ENCODE measurements around the gene CLIC1. TPM values are rescaled to one million over a fixed set of nuclear protein-coding genes. Genes with fewer than 3 reads are reported as not detected.

Gene CLIC1
- total and polyA plus RNA-seq, 2 experiments from 2014 or later, result 269 to 296 TPM

DNA sequence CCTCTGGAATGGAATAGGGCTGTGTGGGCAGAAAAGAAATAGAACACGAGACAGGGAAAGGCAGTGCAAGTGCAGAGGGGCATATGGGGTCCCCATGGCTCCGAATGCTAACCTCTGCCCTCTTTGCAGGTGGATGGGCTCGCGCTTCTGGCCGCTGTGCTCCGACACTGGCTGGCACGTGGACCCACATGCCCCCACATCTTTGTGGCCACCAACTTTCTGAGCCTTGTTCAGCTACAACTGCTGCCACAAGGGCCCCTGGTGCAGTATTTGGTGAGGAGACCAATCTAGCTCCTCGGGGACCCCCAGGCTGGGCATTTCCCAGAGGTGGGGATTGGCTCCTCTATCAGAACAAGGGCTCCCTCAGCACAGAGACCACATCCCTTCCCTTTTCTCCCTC, 25.0 kb upstream of the CLIC1 start (continued):
- TF ChIP-seq, protein P1, sequence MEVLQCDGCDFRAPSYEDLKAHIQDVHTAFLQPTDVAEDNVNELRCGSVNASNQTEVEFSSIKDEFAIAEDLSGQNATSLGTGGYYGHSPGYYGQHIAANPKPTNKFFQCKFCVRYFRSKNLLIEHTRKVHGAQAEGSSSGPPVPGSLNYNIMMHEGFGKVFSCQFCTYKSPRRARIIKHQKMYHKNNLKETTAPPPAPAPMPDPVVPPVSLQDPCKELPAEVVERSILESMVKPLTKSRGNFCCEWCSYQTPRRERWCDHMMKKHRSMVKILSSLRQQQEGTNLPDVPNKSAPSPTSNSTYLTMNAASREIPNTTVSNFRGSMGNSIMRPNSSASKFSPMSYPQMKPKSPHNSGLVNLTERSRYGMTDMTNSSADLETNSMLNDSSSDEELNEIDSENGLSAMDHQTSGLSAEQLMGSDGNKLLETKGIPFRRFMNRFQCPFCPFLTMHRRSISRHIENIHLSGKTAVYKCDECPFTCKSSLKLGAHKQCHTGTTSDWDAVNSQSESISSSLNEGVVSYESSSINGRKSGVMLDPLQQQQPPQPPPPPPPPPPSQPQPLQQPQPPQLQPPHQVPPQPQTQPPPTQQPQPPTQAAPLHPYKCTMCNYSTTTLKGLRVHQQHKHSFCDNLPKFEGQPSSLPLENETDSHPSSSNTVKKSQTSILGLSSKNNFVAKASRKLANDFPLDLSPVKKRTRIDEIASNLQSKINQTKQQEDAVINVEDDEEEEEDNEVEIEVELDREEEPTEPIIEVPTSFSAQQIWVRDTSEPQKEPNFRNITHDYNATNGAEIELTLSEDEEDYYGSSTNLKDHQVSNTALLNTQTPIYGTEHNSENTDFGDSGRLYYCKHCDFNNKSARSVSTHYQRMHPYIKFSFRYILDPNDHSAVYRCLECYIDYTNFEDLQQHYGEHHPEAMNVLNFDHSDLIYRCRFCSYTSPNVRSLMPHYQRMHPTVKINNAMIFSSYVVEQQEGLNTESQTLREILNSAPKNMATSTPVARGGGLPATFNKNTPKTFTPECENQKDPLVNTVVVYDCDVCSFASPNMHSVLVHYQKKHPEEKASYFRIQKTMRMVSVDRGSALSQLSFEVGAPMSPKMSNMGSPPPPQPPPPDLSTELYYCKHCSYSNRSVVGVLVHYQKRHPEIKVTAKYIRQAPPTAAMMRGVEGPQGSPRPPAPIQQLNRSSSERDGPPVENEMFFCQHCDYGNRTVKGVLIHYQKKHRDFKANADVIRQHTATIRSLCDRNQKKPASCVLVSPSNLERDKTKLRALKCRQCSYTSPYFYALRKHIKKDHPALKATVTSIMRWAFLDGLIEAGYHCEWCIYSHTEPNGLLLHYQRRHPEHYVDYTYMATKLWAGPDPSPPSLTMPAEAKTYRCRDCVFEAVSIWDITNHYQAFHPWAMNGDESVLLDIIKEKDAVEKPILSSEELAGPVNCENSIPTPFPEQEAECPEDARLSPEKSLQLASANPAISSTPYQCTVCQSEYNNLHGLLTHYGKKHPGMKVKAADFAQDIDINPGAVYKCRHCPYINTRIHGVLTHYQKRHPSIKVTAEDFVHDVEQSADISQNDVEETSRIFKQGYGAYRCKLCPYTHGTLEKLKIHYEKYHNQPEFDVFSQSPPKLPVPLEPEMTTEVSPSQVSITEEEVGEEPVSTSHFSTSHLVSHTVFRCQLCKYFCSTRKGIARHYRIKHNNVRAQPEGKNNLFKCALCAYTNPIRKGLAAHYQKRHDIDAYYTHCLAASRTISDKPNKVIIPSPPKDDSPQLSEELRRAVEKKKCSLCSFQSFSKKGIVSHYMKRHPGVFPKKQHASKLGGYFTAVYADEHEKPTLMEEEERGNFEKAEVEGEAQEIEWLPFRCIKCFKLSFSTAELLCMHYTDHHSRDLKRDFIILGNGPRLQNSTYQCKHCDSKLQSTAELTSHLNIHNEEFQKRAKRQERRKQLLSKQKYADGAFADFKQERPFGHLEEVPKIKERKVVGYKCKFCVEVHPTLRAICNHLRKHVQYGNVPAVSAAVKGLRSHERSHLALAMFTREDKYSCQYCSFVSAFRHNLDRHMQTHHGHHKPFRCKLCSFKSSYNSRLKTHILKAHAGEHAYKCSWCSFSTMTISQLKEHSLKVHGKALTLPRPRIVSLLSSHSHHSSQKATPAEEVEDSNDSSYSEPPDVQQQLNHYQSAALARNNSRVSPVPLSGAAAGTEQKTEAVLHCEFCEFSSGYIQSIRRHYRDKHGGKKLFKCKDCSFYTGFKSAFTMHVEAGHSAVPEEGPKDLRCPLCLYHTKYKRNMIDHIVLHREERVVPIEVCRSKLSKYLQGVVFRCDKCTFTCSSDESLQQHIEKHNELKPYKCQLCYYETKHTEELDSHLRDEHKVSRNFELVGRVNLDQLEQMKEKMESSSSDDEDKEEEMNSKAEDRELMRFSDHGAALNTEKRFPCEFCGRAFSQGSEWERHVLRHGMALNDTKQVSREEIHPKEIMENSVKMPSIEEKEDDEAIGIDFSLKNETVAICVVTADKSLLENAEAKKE (CRISPR knock-in tag; IDR thresholded peaks at IDR 0.05), result no peak
- no peak for TF ChIP-seq EZH2phosphoT487 (IDR thresholded peaks at IDR 0.05; ENCODE audit: unreplicated experiment)
- TF ChIP-seq, protein P2, sequence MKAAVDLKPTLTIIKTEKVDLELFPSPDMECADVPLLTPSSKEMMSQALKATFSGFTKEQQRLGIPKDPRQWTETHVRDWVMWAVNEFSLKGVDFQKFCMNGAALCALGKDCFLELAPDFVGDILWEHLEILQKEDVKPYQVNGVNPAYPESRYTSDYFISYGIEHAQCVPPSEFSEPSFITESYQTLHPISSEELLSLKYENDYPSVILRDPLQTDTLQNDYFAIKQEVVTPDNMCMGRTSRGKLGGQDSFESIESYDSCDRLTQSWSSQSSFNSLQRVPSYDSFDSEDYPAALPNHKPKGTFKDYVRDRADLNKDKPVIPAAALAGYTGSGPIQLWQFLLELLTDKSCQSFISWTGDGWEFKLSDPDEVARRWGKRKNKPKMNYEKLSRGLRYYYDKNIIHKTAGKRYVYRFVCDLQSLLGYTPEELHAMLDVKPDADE (IDR thresholded peaks at IDR 0.05), result no peak
- no peak for TF ChIP-seq NANOG (IDR thresholded peaks at IDR 0.05; ENCODE audit: borderline replicate concordance)

DNA sequence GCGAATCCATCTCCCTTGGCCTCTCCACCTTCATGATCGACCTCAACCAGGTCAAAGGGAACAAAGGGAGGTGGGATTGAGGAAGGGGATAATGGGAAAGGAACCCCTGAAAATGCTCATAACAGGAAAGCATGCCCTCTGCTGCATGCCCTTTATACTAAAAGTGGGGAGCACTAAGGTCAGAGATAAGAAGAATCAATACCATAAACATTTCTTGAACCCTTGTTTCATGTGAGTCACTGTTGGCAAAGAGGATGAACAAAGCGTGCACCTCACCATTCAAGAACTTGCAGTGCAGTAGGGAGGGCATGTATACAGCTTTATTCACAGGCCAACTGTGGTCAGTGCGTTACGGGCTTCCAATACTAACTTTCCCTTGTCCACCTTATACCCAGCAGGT, 24.5 kb upstream of the CLIC1 start:
- Histone ChIP-seq H3K4me3 (no peak overlapping the region), H3F3A (replicated peaks; ENCODE audit: low read depth) (0 out of 2 replicates have a peak, but pooled peaks cover 2% of the 10 kb centered on the region), H3K79me2 (replicated peaks; ENCODE audit: insufficient read depth) (no peaks in the 10 kb centered on the region), H4K20me1 (replicated peaks; ENCODE audit: insufficient read depth) (0 out of 2 replicates have a peak, but pooled peaks cover under 1% of the 10 kb centered on the region), H2AFZ (no peak overlapping the region), H3K27ac (ENCODE audit: low read depth) (no peak overlapping the region), H3K9me2 (ENCODE audit: insufficient read depth) (no peaks in the 10 kb centered on the region), H3K4me2 (no peak overlapping the region), H3K27me3 (ENCODE audit: insufficient read depth) (no peaks in the 10 kb centered on the region), H3K4me1 (ENCODE audit: insufficient read depth) (peaks cover 4% of the 10 kb centered on the region; the same call in 1 of the 2 replicates), H3K36me3 (ENCODE audit: insufficient read depth) (no peaks in the 10 kb centered on the region)
- no peak for DNase-seq (ENCODE audit: low spot score)
- H3K4me3 Mint-ChIP-seq, result no peak overlapping the region; the same call in 2 of the 3 replicates
- peaks cover 17% of the 10 kb centered on the region for H3K4me1 Mint-ChIP-seq
- no peak overlapping the region for H3K27ac Mint-ChIP-seq
- no peaks in the 10 kb centered on the region; the same call in 2 of the 3 replicates for H3K9me3 Mint-ChIP-seq
- H3K36me3 Mint-ChIP-seq (ENCODE audit: low read depth), result peaks cover 22% of the 10 kb centered on the region
- no peak for ATAC-seq
- H3K27me3 Mint-ChIP-seq (ENCODE audit: insufficient read depth, low read depth, poor library complexity), result peaks cover 3% of the 10 kb centered on the region
- no peak for TF ChIP-seq JUNB (IDR thresholded peaks at IDR 0.05; ENCODE audit: unreplicated experiment)
- TF ChIP-seq, protein P1 (CRISPR knock-in tag; IDR thresholded peaks at IDR 0.05), result no peak
- TF ChIP-seq NANOG (IDR thresholded peaks at IDR 0.05; ENCODE audit: borderline replicate concordance), result no peak
- no peak for TF ChIP-seq EZH2 (IDR thresholded peaks at IDR 0.05; ENCODE audit: low read depth, unreplicated experiment)
- TF ChIP-seq EZH2phosphoT487 (IDR thresholded peaks at IDR 0.05; ENCODE audit: unreplicated experiment), result no peak
- TF ChIP-seq, protein P2 (IDR thresholded peaks at IDR 0.05), result no peak
